C4-2B (cell line): ENCODE measurements around the gene ZNF786.

Experiments used
- H3K27ac ChIP-seq: fragments of 450-650 bp; 2 replicates; pipeline ENCODE4 v1.5.1; 2017
- ZFX ChIP-seq: fragments of 450-650 bp; IDR thresholded peaks from 2 replicates; pipeline ENCODE4 v1.6.1; 2017
- TF ChIP-seq, protein P1 (sequence below): fragments of 450-650 bp; conservative IDR thresholded peaks from 2 replicates; pipeline ENCODE4 v1.5.1; 2017; ENCODE audit warnings: mild to moderate bottlenecking

The ZNF786 gene

DNA sequence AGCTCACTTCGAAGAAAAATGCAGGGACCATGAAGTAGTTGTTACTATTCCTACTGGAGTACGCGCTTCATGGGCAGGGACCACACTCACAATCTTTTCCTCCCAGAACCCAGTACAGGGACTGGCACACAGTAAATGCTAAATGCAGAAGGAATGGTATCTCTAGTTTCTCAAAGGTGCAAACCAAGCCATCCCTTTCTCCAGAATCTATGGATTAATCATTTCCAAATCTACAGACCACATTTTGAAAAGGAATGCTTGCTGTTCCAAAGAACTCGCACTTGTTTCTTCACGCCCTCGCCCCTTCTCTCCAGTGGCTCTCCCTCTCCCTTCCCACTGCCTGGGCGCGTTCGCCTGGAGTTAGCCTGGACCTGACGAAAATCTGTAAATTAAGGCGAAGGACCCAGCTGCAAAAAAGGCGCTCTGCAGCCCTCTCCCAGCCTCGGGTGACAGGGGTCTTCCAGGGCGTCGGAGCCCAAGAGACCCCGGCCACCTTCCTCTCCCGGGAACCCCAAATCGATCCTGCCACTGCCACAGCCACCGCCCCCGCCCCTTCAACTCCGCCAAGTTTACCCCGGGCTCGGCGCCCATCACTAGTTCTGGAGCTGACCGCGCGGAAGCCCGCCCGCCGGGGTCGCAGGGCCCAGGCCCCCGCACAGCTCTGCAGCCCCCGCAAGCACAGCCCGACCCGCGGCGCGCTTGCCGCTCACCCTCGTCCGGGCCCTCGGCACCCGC, 62.7 kb downstream of the ZNF786 start:
- H3K27ac ChIP-seq, result peak overlapping the region; percentile 97
- TF ChIP-seq, protein P1, sequence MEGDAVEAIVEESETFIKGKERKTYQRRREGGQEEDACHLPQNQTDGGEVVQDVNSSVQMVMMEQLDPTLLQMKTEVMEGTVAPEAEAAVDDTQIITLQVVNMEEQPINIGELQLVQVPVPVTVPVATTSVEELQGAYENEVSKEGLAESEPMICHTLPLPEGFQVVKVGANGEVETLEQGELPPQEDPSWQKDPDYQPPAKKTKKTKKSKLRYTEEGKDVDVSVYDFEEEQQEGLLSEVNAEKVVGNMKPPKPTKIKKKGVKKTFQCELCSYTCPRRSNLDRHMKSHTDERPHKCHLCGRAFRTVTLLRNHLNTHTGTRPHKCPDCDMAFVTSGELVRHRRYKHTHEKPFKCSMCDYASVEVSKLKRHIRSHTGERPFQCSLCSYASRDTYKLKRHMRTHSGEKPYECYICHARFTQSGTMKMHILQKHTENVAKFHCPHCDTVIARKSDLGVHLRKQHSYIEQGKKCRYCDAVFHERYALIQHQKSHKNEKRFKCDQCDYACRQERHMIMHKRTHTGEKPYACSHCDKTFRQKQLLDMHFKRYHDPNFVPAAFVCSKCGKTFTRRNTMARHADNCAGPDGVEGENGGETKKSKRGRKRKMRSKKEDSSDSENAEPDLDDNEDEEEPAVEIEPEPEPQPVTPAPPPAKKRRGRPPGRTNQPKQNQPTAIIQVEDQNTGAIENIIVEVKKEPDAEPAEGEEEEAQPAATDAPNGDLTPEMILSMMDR, result no peak
- no peak for TF ChIP-seq ZFX

DNA sequence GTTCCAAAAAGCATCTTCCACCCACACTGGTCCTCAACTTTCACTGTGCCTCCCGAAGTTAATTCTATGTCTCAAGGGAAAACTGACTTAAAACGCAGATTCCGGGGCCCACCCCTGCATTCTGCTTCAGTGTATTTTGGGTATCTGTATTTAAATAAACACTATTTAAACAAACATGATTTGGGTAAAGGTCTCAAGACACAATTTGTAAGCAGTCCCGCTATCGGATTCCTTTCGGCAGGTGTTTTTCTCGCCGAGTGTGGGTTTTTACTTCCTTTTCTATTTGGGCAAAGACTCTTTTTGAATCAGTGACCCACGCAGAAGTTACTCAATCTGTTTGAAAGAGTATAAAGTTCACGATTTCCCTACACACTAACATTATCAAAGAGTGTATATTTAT, 63.5 kb downstream of the ZNF786 start:
- TF ChIP-seq ZFX, result no peak
- TF ChIP-seq, protein P1, result no peak
- peak overlapping the region; percentile 18 for H3K27ac ChIP-seq

DNA sequence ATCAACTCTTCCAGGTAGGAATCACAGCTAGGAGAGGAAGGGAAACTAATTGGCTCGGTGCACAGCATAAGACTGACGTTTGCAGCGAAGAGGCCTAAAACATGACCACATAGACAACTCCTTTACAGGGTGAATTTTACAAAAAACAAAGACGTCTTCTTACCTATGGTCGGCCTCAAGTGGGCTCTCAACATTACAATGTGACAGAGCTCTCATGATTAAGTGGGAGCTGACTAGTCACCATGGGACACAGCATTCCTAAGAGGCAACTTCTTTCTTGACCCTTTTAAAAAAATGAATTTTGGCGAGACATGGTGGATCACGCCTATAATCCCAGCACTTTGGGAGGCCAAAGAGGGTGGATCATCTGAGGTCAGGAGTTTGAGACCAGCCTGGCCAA, 66.9 kb downstream of the ZNF786 start:
- no peak overlapping the region for H3K27ac ChIP-seq
- TF ChIP-seq ZFX, result no peak
- TF ChIP-seq, protein P1, result no peak

DNA sequence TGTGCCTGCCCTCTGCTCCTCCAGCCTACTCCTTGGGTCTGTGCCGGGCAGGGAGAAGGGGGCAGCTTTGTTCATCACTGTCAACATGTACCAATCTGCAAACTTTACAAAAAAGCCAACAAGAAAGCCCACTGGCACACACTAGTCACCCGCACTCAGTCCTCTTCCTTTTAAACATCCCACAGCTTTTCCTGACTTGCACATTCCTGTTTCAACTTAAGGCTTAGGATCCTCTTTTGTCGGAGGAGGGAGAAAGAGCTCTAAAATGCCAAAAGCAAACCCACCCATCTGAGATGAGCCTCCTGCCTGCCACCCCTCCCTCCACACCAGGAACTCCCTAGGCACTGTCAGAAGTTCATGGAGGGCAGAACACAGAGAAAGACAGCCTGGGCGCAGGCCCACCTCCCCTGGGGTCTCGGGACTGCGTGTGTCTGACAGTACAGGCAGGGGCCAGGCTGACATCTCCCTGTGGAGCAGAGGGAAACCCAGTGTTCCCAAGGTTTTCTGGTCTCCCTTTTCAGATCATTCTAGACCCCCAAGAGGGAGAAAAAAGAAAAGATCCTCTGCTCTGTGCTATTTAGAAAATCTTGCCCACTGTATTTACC, 67.7 kb downstream of the ZNF786 start:
- H3K27ac ChIP-seq, result no peak overlapping the region
- no peak for TF ChIP-seq ZFX
- TF ChIP-seq, protein P1, result no peak

DNA sequence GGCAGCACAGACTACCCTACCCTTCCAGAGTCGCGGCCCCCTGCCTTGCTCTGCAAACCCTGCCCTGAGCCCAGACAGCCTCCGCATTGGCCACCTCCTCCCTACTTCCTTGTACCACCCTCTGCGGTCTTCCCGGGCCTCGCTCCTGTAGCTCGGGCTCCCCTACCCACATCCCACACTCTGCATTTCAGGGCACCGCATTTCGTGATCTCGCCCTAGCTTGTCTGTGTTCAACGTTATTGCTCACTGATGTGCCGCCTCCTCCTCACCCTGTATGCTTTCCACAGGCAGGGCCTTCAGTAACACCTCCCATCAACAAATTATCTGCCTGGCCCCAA, 68.8 kb downstream of the ZNF786 start:
- TF ChIP-seq, protein P1, result no peak
- TF ChIP-seq ZFX, result no peak
- H3K27ac ChIP-seq, result no peak overlapping the region

DNA sequence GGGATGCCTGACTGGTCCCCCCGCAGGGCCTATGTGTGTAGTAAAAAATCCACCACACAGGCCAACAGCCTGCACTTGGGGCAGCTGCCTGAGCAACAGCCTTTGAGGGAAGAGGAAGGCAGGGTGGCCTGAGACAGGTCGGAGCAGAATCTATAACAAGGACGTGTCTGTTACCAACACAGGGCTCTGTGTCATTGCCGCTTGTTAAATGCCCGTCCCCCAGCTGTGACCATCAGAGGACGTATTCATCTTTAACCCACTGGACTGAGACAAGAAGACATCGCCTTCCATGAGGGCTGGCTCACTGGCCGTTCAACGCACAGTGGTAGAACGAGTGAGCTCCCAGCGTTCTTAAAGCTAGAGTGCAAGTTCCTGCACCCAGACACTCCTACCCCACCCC, 70.0 kb downstream of the ZNF786 start:
- TF ChIP-seq, protein P1, result no peak
- no peak for TF ChIP-seq ZFX
- H3K27ac ChIP-seq, result no peak overlapping the region
